Neuronal stem cell (in vitro differentiated cells): ENCODE data around the gene PARPBP.

Source experiments
- DNase-seq: peaks from one replicate; pipeline ENCODE4 v3.0.0-alpha.2; 2013; ENCODE audit warnings: low spot score
- H2AFZ ChIP-seq: one replicate; pipeline ENCODE4 v1.6.1; 2013; ENCODE audit warnings: mild to moderate bottlenecking, low read length, inconsistent platforms
- H2AK5ac ChIP-seq: 2 replicates; pipeline ENCODE4 v1.6.1; 2013; ENCODE audit warnings: low read depth, mild to moderate bottlenecking, inconsistent platforms, low read length, moderate library complexity, mixed read lengths
- H2BK120ac ChIP-seq: 2 replicates; pipeline ENCODE4 v1.6.1; 2013; ENCODE audit warnings: low read depth, mild to moderate bottlenecking, inconsistent platforms, low read length, moderate library complexity, mixed read lengths
- H2BK12ac ChIP-seq: one replicate; pipeline ENCODE4 v1.6.1; 2013; ENCODE audit warnings: low read length, inconsistent platforms
- H2BK15ac ChIP-seq: 2 replicates; pipeline ENCODE4 v1.6.1; 2013; ENCODE audit warnings: mild to moderate bottlenecking, low read length, inconsistent platforms, mixed read lengths
- H2BK5ac ChIP-seq: one replicate; pipeline ENCODE4 v1.6.1; 2013; ENCODE audit warnings: inconsistent platforms, mild to moderate bottlenecking, low read length, moderate library complexity
- H3K14ac ChIP-seq: one replicate; pipeline ENCODE4 v1.6.1; 2013; ENCODE audit warnings: low read length, inconsistent platforms
- H3K18ac ChIP-seq: 2 replicates; pipeline ENCODE4 v1.6.1; 2013; ENCODE audit warnings: low read length, inconsistent platforms
- H3K23ac ChIP-seq: 2 replicates; pipeline ENCODE4 v1.6.1; 2013; ENCODE audit warnings: low read depth, mild to moderate bottlenecking, mixed read lengths, low read length, inconsistent platforms; ENCODE audit not compliant: poor library complexity
- H3K27ac ChIP-seq: replicated peaks from 3 replicates; pipeline ENCODE4 v1.5.1; 2013; ENCODE audit warnings: low read length, inconsistent platforms
- H3K27me3 ChIP-seq, 3 experiments: 2 replicates each; pipeline ENCODE4 v1.6.1; 2013; ENCODE audit warnings: low read length in 3 of 3, mild to moderate bottlenecking in 2 of 3, inconsistent platforms in 1 of 3, low read depth in 1 of 3, mixed read lengths in 1 of 3, moderate library complexity in 1 of 3; ENCODE audit not compliant: control insufficient read depth in 3 of 3, insufficient read depth in 3 of 3
- H3K36me3 ChIP-seq, 2 donors: replicated peaks in 1 of 2; 2 replicates each; pipeline ENCODE4 v1.6.1; 2013; ENCODE audit warnings: low read length in 2 of 2; ENCODE audit not compliant: control insufficient read depth in 2 of 2, insufficient read depth in 2 of 2
- H3K4ac ChIP-seq: 2 replicates; pipeline ENCODE4 v1.6.1; 2013; ENCODE audit warnings: inconsistent platforms, mild to moderate bottlenecking, low read length, moderate library complexity
- H3K4me1 ChIP-seq, 2 donors: 1 replicate in 1 of 2; 2 replicates in 1 of 2; pipeline ENCODE4 v1.6.1; 2013; ENCODE audit warnings: low read length in 2 of 2, low read depth in 1 of 2; ENCODE audit not compliant: control insufficient read depth in 2 of 2, insufficient read depth in 1 of 2
- H3K4me2 ChIP-seq: one replicate; pipeline ENCODE4 v1.6.1; 2013; ENCODE audit warnings: mild to moderate bottlenecking, low read length, inconsistent platforms; ENCODE audit not compliant: insufficient read depth, poor library complexity, severe bottlenecking
- H3K4me3 ChIP-seq, 2 donors: 2 replicates each; pipeline ENCODE4 v1.5.1; 2013; ENCODE audit warnings: low read length in 2 of 2, mild to moderate bottlenecking in 2 of 2, inconsistent platforms in 1 of 2, moderate library complexity in 1 of 2
- H3K79me1 ChIP-seq: one replicate; pipeline ENCODE4 v1.6.1; 2013; ENCODE audit warnings: low read depth, mild to moderate bottlenecking, inconsistent platforms, low read length, moderate library complexity
- H3K9ac ChIP-seq: one replicate; pipeline ENCODE4 v1.6.1; 2013; ENCODE audit warnings: mild to moderate bottlenecking, low read depth, low read length, inconsistent platforms; ENCODE audit not compliant: poor library complexity
- H3K9me3 ChIP-seq, 2 donors: replicated peaks in 1 of 2; 2 replicates each; pipeline versions ENCODE3 to v1.6.1; 2013; ENCODE audit warnings: low read length in 2 of 2, mild to moderate bottlenecking in 2 of 2, inconsistent platforms in 1 of 2, low read depth in 1 of 2, mixed read lengths in 1 of 2, moderate library complexity in 1 of 2; ENCODE audit not compliant: control insufficient read depth in 2 of 2, insufficient read depth in 1 of 2
- H4K8ac ChIP-seq: one replicate; pipeline ENCODE4 v1.6.1; 2013; ENCODE audit warnings: low read depth, mild to moderate bottlenecking, inconsistent platforms, low read length, moderate library complexity
- H4K91ac ChIP-seq: one replicate; pipeline ENCODE4 v1.6.1; 2013; ENCODE audit warnings: low read length, low read depth, mild to moderate bottlenecking, inconsistent platforms; ENCODE audit not compliant: poor library complexity
- WGBS, 2 donors: extraction: QIAGEN DNeasy Blood & Tissue Kit; methylation state at CpG; one replicate each; pipeline ENCODE4 v1.1.7; 2013; ENCODE audit warnings: missing lambda C conversion rate in 2 of 2, mixed read lengths in 1 of 2; ENCODE audit not compliant: insufficient read length in 2 of 2, insufficient replicate concordance in 1 of 2; ENCODE audit errors: extremely low coverage in 2 of 2; 5-methylcytosine and 5-hydroxymethylcytosine counted together

PARPBP gene

GRCh38 chr12:102116392-102116791 lies 3.6 kb upstream of the PARPBP start:
- Histone ChIP-seq H2AK5ac (no peak overlapping the region), H4K91ac (no peak overlapping the region), H3K4me2 (no peak overlapping the region), H3K23ac (no peak overlapping the region), H3K4me3 (no peak overlapping the region), H3K9me3 (no peaks in the 10 kb centered on the region), H2BK12ac (no peak overlapping the region), H3K36me3 (peaks cover 2 to 64% of the 10 kb centered on the region in 2 donors), H3K27ac (no peak overlapping the region), H2BK15ac (no peak overlapping the region), H4K8ac (no peak overlapping the region), H3K18ac (no peak overlapping the region), H2BK120ac (no peak overlapping the region), H2AFZ (no peak overlapping the region), H2BK5ac (no peak overlapping the region), H3K4me1 (peaks cover 0 to 5% of the 10 kb centered on the region in 2 donors), H3K79me1 (no peaks in the 10 kb centered on the region), H3K4ac (no peak overlapping the region), H3K14ac (no peak overlapping the region), H3K9ac (no peak overlapping the region), H3K27me3 (peaks cover 0 to 2% (median 0%) of the 10 kb centered on the region in 3 experiments)
- WGBS, 2 donors, result no CpG with 5 or more reads among the region's 7 CpGs
- DNase-seq, result no peak

- peaks cover 2 to 46% of the 10 kb centered on the region in 2 donors for H3K36me3 ChIP-seq
- no peaks in the 10 kb centered on the region for H3K9me3 ChIP-seq
- no peak overlapping the region for H2BK12ac ChIP-seq
- H2BK15ac ChIP-seq, result no peak overlapping the region
- peak overlapping the region in 1 of 2 donors; percentile 82 for H3K4me3 ChIP-seq
- H3K4me1 ChIP-seq, result peaks cover 0 to 5% of the 10 kb centered on the region in 2 donors
- H3K4ac ChIP-seq, result no peak overlapping the region
- H3K4me2 ChIP-seq, result peak overlapping the region; percentile 2
- no peak overlapping the region for H4K8ac ChIP-seq
- no peak overlapping the region for H3K23ac ChIP-seq
- no peak for DNase-seq
- H3K18ac ChIP-seq, result no peak overlapping the region
- no peak overlapping the region for H3K27ac ChIP-seq
- no peak overlapping the region for H2AK5ac ChIP-seq
- no peak overlapping the region for H3K14ac ChIP-seq
- no peak overlapping the region for H2BK120ac ChIP-seq
- peaks cover 0 to 2% (median 0%) of the 10 kb centered on the region in 3 experiments for H3K27me3 ChIP-seq
- no peak overlapping the region for H4K91ac ChIP-seq
- no peak overlapping the region for H2BK5ac ChIP-seq
- peaks cover 2% of the 10 kb centered on the region for H3K79me1 ChIP-seq
- no peak overlapping the region for H3K9ac ChIP-seq
- WGBS, 2 donors, result no CpG with 5 or more reads among the region's 2 CpGs
- no peak overlapping the region for H2AFZ ChIP-seq
Measured at GRCh38 chr12:102118874-102119273, 1.1 kb upstream of the PARPBP start.

DNA sequence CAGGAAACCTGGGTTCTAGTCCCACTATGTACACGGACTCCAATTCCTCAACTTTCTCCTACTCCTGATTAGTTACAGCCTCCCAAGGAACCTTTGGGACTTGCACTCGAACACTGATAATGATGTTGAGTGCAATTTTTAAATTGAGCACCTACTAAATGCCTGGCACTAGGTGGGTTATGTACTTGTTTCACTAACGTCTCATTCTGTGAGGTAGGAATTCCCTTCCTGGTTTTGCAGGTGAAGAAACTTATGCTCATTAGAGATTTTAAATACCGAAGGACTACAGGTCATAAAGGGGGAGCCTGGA lies 536 bp downstream of the PARPBP start:
- Histone ChIP-seq H3K4ac (no peak overlapping the region), H3K36me3 (peaks cover 7 to 51% of the 10 kb centered on the region in 2 donors), H3K27ac (no peak overlapping the region), H2AK5ac (no peak overlapping the region), H3K27me3 (peaks cover 0 to 2% (median 0%) of the 10 kb centered on the region in 3 experiments), H3K9me3 (no peaks in the 10 kb centered on the region), H3K18ac (no peak overlapping the region), H4K91ac (no peak overlapping the region), H4K8ac (no peak overlapping the region), H3K4me1 (peaks cover 0 to 5% of the 10 kb centered on the region in 2 donors), H2BK12ac (no peak overlapping the region), H2BK15ac (no peak overlapping the region), H3K9ac (peak overlapping the region; percentile 88), H3K23ac (no peak overlapping the region), H2AFZ (peak overlapping the region; percentile 93), H2BK120ac (no peak overlapping the region), H2BK5ac (no peak overlapping the region), H3K4me3 (peak overlapping the region; percentile 82 to 96), H3K79me1 (peaks cover 2% of the 10 kb centered on the region), H3K4me2 (peak overlapping the region; percentile 71), H3K14ac (no peak overlapping the region)
- no CpG with 5 or more reads among the region's 4 CpGs for WGBS, 2 donors
- DNase-seq, result no peak

GRCh38 chr12:102120886-102121285 lies 903 bp downstream of the PARPBP start:
- WGBS, 2 donors, result 100% methylated on average over 1 of the region's 4 CpGs; no CpG with 5 or more reads in 1 of the 2 donors
- Histone ChIP-seq H3K9me3 (no peaks in the 10 kb centered on the region), H3K18ac (no peak overlapping the region), H3K79me1 (peaks cover 2% of the 10 kb centered on the region), H3K4me2 (peak overlapping the region; percentile 71), H2BK5ac (no peak overlapping the region), H2BK12ac (no peak overlapping the region), H3K4me1 (peaks cover 0 to 5% of the 10 kb centered on the region in 2 donors), H4K91ac (no peak overlapping the region), H4K8ac (no peak overlapping the region), H2AFZ (peak overlapping the region; percentile 93), H3K23ac (no peak overlapping the region), H3K14ac (no peak overlapping the region), H2BK15ac (no peak overlapping the region), H3K4ac (no peak overlapping the region), H2AK5ac (no peak overlapping the region), H3K4me3 (peak overlapping the region; percentile 82 to 96), H3K27me3 (peaks cover 0 to 2% (median 0%) of the 10 kb centered on the region in 3 experiments), H2BK120ac (no peak overlapping the region), H3K9ac (peak overlapping the region; percentile 55), H3K36me3 (peaks cover 7 to 51% of the 10 kb centered on the region in 2 donors), H3K27ac (no peak overlapping the region)
- no peak for DNase-seq
